Mucosa of rectum (tissue), 2 donors: ENCODE results near the gene PLPP2.

ENCODE experiments used
- H3K27ac ChIP-seq, 2 donors: one replicate each; pipeline ENCODE4 v1.7.0; 2013; ENCODE audit warnings: inconsistent platforms in 2 of 2, low read depth in 2 of 2, low read length in 2 of 2
- H3K27me3 ChIP-seq, 2 donors: one replicate each; pipeline ENCODE4 v1.7.0; 2013; ENCODE audit warnings: low read length in 2 of 2; ENCODE audit not compliant: control insufficient read depth in 2 of 2, insufficient read depth in 2 of 2
- H3K36me3 ChIP-seq, 2 donors: one replicate each; pipeline ENCODE4 v1.7.0; 2013; ENCODE audit warnings: low read length in 2 of 2; ENCODE audit not compliant: control insufficient read depth in 2 of 2, insufficient read depth in 2 of 2
- H3K4me1 ChIP-seq, 2 donors: one replicate each; pipeline ENCODE4 v1.7.0; 2013; ENCODE audit warnings: low read length in 2 of 2, mild to moderate bottlenecking in 1 of 2; ENCODE audit not compliant: control insufficient read depth in 2 of 2, insufficient read depth in 2 of 2
- H3K4me3 ChIP-seq, 2 donors: one replicate each; pipeline ENCODE4 v1.7.0; 2013; ENCODE audit warnings: low read length in 2 of 2
- H3K9ac ChIP-seq, 2 donors: one replicate each; pipeline ENCODE4 v1.7.0; 2013; ENCODE audit warnings: low read length in 2 of 2, low read depth in 1 of 2, mild to moderate bottlenecking in 1 of 2
- H3K9me3 ChIP-seq, 2 donors: one replicate each; pipeline ENCODE4 v1.7.0; 2013; ENCODE audit warnings: low read length in 2 of 2; ENCODE audit not compliant: control insufficient read depth in 2 of 2
- donor health status: healthy.
- donor health status: Normal muscosa, but diverticular disease.

Gene PLPP2

DNA sequence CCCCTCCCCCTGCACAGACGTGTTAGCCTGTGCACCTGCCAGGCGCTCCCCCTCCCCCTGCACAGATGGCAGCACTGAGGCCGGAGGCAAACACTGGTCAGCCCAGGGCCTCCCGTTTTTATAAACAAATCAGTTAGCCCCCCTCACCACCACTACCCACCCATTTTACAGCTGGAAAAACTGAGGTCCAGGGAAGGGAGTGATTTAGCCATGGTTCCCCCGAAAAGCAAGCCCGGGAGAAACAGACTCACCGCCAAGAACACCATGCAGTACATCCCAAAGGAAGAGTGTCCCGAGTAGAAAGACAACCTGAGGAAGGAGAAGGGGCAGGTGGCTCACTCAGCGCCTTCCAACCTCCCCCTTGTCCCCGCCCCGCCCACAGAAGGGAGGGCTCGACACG is 8.7 kb downstream of the PLPP2 start:
- H3K9me3 ChIP-seq, result no peaks in the 10 kb centered on the region
- no peaks in the 10 kb centered on the region for H3K4me1 ChIP-seq
- peaks cover 4 to 13% of the 10 kb centered on the region in 2 donors for H3K36me3 ChIP-seq
- no peak overlapping the region for H3K4me3 ChIP-seq
- H3K9ac ChIP-seq, result no peak overlapping the region
- no peak overlapping the region for H3K27ac ChIP-seq
- H3K27me3 ChIP-seq, result no peaks in the 10 kb centered on the region

DNA sequence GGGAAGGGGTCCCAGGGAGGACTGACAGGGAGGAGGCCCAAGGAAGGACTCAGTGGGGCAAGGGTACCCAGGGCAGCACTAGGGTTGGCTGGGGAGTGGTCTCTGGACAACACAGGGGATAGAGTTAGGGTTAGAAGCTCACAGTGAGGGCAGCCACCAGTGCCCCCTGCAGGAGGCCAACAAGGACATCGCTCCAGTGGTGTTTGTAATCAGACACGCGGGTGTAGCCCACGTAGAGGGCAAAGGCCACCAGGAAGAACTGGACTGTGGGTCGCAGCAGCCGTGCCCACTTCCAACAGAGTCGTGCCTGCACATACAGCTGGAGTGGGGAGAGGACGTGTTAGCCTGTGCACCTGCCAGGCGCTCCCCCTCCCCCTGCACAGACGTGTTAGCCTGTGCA is 9.2 kb downstream of the PLPP2 start:
- H3K4me1 ChIP-seq, result no peaks in the 10 kb centered on the region
- H3K9me3 ChIP-seq, result no peaks in the 10 kb centered on the region
- H3K27me3 ChIP-seq, result no peaks in the 10 kb centered on the region
- H3K27ac ChIP-seq, result no peak overlapping the region
- H3K4me3 ChIP-seq, result no peak overlapping the region
- no peak overlapping the region for H3K9ac ChIP-seq
- peaks cover 4 to 9% of the 10 kb centered on the region in 2 donors for H3K36me3 ChIP-seq

DNA sequence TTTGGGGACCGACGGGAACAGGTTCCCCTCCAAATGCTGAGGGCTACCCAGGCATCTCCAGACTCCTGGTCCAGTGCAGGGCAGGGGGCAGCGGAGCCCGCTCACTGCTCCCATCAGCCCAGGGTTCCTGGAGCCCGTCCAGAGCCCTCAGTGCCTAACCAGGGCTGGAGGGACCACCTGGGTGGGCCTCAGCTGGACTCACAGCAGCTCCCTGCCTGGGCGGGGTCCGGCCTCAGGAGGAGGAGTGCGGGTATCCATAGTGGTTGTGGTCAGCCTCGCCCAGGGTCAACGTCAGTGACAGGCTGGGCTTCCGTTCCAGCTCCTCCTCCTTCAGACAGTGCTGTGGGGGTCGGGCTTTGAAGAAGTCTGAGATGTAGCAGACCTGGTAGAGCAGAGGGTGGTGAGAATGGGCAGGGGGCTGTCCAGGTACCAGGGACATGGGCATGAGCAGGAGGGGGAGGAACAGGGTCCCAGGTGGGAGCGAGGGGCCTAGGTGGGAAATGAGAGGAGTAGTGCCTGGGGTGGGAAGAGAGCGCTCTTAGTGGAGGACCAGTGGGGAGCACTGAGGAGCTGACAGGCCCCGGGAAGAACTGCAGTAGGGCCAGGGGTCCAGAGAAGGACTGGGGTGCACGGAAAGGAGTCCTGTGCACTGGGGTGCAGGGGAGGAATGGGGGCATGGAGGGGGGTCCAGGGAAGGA is 9.9 kb downstream of the PLPP2 start:
- H3K4me1 ChIP-seq, result no peaks in the 10 kb centered on the region
- no peaks in the 10 kb centered on the region for H3K27me3 ChIP-seq
- H3K9me3 ChIP-seq, result no peaks in the 10 kb centered on the region
- no peak overlapping the region for H3K27ac ChIP-seq
- H3K4me3 ChIP-seq, result no peak overlapping the region
- no peak overlapping the region for H3K9ac ChIP-seq
- peaks cover 4 to 9% of the 10 kb centered on the region in 2 donors for H3K36me3 ChIP-seq

DNA sequence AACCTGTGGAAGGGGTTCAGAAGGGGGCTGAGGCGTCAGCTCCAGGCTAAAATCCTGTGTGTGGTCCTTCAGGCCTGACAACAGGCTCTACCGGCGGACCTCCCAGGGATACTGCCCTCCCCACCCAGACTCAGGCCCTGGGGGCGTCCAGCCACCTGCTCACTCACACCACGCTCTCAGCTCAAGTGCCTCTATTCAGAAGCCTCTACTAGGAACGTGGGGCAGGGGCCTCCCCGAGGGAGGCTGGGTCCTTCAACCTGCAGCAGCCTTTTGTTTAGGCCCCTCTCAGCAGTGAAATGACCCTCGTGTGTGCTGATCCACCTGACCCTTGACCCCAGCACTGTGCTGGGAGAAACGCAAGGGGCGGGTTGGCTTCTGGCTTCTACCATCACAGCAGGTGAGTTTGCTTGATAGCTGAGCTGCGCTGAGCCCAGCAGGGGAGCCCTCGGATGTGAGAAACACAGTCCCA is 10.6 kb downstream of the PLPP2 start:
- no peak overlapping the region for H3K4me3 ChIP-seq
- H3K36me3 ChIP-seq, result peaks cover 4 to 9% of the 10 kb centered on the region in 2 donors
- no peaks in the 10 kb centered on the region for H3K9me3 ChIP-seq
- H3K4me1 ChIP-seq, result no peaks in the 10 kb centered on the region
- no peak overlapping the region for H3K9ac ChIP-seq
- no peaks in the 10 kb centered on the region for H3K27me3 ChIP-seq
- H3K27ac ChIP-seq, result no peak overlapping the region

DNA sequence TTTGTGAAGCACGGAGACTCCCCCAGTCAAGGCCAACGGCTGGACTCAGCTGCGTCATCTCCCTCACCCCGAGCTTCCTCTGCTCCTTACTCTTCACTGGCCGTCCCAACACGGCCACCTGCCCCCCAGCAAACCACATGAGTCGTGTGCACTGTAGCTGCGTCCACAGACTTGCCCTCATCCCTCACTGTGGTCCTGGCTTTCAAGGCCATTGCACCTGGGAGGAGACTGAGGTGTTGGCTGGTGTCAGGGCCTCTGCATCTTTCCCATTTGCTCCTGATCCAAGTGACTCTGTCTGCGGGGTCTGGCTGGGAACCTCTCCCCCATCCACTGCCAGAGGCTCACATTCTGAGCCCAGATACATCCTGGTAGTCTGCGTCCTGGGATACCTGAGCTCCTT is 11.5 kb downstream of the PLPP2 start:
- H3K4me1 ChIP-seq, result no peaks in the 10 kb centered on the region
- no peak overlapping the region for H3K9ac ChIP-seq
- no peaks in the 10 kb centered on the region for H3K9me3 ChIP-seq
- no peaks in the 10 kb centered on the region for H3K27me3 ChIP-seq
- no peak overlapping the region for H3K4me3 ChIP-seq
- no peak overlapping the region for H3K27ac ChIP-seq
- H3K36me3 ChIP-seq, result peaks cover 4 to 9% of the 10 kb centered on the region in 2 donors

DNA sequence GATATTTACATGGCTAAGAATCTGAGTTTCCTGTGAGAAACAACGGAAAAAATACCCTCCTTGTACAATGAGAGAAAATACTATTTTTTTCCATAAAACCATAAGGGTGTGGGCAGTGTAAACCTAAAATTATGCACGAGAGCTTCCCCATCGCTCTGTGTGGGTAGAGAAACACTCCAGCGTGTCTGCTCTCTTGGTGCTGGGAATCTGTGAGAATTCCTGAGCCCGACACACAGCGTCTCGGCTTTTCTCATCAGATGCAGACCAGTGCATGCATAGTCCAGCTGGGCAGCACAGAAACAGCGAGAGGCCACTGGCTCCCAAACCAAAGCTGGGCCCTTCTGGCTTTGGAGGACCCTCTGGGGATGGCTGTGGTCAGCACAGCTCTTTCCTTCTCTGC is 12.0 kb downstream of the PLPP2 start:
- peaks cover 4 to 9% of the 10 kb centered on the region in 2 donors for H3K36me3 ChIP-seq
- no peaks in the 10 kb centered on the region for H3K4me1 ChIP-seq
- no peak overlapping the region for H3K9ac ChIP-seq
- H3K9me3 ChIP-seq, result no peaks in the 10 kb centered on the region
- H3K27me3 ChIP-seq, result no peaks in the 10 kb centered on the region
- no peak overlapping the region for H3K4me3 ChIP-seq
- no peak overlapping the region for H3K27ac ChIP-seq

DNA sequence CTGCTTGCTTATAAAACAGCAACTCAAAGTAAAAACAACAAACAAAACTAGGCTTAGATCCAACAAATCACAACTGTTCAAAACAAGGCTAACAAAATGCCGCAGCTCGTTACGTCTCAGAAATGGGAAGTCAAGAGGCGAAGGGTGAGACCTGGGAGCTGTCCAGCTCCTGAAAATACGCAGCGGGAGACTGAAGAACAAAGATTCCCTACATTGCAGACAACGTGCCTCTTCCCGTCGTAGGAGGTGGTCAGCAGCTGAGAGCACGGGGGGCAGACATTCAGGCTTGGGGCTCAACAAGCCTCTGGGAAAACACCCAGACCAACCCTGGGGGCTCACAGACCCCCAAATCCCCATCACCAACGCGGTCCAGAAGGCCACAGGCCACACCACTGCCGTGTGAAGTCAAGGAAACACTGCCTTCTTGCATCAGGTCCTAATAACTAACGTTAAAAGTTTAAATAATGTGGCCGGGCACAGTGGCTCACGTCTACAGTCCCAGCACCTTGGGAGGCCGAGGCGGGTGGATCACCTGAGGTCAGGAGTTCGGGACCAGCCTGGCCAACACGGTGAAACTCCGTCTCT is 13.5 kb downstream of the PLPP2 start:
- Histone ChIP-seq H3K27me3 (no peaks in the 10 kb centered on the region), H3K36me3 (peaks cover 4 to 9% of the 10 kb centered on the region in 2 donors), H3K4me3 (no peak overlapping the region), H3K27ac (no peak overlapping the region), H3K9me3 (no peaks in the 10 kb centered on the region), H3K4me1 (no peaks in the 10 kb centered on the region), H3K9ac (no peak overlapping the region)

DNA sequence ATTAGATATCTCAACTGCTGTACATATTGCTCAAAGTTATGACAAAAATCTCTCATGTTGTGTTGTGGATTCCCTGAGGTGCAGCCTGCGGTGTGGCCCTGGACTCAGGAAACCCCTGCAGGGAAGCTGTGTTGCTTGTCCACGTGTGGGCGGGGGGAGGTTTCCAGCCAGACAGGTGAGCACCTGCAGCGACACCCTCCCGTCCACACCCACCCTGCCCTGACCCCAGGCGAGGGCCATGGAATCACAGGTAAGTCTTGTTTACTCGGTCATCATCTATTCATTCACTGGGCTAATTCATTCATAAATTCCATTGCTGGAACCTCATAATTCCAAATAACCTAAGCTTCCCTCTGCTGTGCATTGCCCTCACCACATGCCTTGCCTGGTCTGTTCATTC is 14.1 kb downstream of the PLPP2 start:
- H3K4me1 ChIP-seq, result no peaks in the 10 kb centered on the region
- H3K9me3 ChIP-seq, result no peaks in the 10 kb centered on the region
- H3K27me3 ChIP-seq, result no peaks in the 10 kb centered on the region
- H3K27ac ChIP-seq, result no peak overlapping the region
- H3K36me3 ChIP-seq, result peaks cover 4 to 9% of the 10 kb centered on the region in 2 donors
- no peak overlapping the region for H3K4me3 ChIP-seq
- no peak overlapping the region for H3K9ac ChIP-seq

DNA sequence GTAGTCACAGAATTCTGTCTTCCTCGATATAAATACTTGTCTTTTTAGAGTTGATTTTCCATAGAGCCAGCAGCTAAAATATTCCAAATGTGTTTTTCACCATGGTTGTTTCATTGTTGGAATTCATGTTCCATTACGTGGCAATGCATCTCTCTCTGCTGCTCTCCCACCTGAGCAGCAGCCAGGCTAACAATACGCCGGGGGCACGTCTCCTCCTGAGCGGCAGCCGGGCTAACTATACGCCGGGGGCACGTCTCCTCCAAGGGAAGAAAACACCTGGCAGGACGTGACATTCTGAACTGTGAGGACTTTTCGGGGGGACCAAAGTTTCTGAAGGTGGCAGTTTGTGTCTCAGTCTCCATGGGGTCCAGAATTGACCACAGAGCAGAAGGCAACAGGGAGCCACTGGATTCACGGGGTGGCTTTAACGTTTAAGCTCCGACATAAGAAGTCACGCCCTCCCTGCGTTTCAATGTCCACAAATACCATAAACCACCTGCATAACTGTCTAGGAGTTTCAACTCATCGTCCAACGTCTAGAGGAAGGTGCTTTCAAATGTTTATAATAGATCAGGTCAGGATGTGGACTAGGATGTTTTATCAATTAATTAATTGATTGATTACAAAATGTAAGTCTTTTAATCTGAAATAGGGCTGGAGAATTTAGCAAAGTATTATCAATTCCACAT is 15.1 kb downstream of the PLPP2 start:
- Histone ChIP-seq H3K27ac (no peak overlapping the region), H3K4me3 (no peak overlapping the region), H3K4me1 (no peaks in the 10 kb centered on the region), H3K9ac (no peak overlapping the region), H3K36me3 (peaks cover under 1 to 6% of the 10 kb centered on the region in 2 donors), H3K9me3 (no peaks in the 10 kb centered on the region), H3K27me3 (no peaks in the 10 kb centered on the region)

DNA sequence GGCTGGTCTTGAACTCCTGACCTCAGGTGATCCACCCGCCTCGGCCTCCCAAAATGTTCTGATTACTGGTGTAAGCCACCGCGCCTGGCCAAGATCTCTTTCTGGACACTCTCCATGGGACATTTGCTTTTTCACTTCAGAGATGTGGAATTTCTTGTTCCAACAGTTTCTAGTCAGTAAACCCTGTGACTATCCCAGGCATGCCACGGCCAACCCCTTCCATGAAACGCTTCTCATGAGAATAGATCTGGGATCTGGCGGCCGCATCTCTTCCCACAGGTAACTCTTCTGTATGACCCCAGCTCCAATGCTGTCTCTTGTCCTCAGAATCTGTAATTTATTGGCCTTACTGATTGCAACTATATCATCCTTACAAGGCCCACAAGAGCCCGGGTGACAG is 16.2 kb downstream of the PLPP2 start:
- H3K27me3 ChIP-seq, result no peaks in the 10 kb centered on the region
- H3K4me3 ChIP-seq, result no peak overlapping the region
- H3K36me3 ChIP-seq, result no peaks in the 10 kb centered on the region
- H3K27ac ChIP-seq, result no peak overlapping the region
- H3K4me1 ChIP-seq, result no peaks in the 10 kb centered on the region
- no peaks in the 10 kb centered on the region for H3K9me3 ChIP-seq
- H3K9ac ChIP-seq, result no peak overlapping the region
